ENCODE results near the gene CIDEB. TPM values are rescaled to one million over a fixed set of nuclear protein-coding genes. Genes with fewer than 3 reads are reported as not detected.

Gene CIDEB
- total and polyA plus RNA-seq, 10 of the 15 experiments (the other 5 are each of a cell fraction or from before 2014, with no cell fraction given), result 0.34 to 6.3 (median 3.2) TPM

DNA sequence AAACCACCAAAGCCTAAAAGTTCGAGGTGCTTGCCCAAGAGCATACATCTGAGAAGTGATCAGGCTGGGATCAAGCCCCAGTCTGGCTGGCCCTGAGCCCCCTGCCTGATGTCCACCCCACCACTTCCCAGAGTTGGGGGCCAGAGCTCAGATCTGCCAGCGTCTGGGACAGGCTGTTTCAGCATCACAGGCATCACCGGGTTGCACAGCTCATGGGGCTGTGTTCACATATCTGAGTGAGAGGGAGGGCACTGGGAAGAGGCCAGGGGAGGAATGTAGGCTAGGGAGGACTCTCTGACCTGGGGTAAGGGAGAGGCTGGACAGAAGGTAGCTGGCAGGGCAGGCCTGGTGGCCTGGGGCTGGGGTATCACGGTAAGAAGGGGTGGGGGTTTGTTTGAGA, 50.8 kb downstream of the CIDEB start:
- ATAC-seq (no peak), FAIRE-seq (no peak), DNase-seq (ENCODE audit: low read depth, low spot score) (no peak)
- SMC1A ChIA-PET (ENCODE audit: uncharacterized antibody, unreplicated experiment), result interaction anchor here (0.8 kb wide), 1 partner anchor 17 kb away, joined by 3 read pairs; no protein-coding TSS in a partner anchor
- H3K4me3 ChIP-seq, result no peak overlapping the region
- H4K20me1 ChIP-seq (ENCODE audit: control insufficient read depth, insufficient read depth), result no peaks in the 10 kb centered on the region
- no peaks in the 10 kb centered on the region for H3K79me2 ChIP-seq (ENCODE audit: control insufficient read depth, insufficient read depth, low read length)
- intact Hi-C loops (cut with micrococcal nuclease; ENCODE audit: unreplicated experiment) (no loop called here), in situ Hi-C loops (cut with MboI) (no loop called here)
- peaks cover 0 to 3% of the 10 kb centered on the region in 2 experiments; a peak in 2 of 4 replicates for H3K36me3 ChIP-seq (ENCODE audit: control insufficient read depth in 2 of 2, insufficient read depth in 2 of 2, low read length in 1 of 2)
- RAD21 ChIA-PET (ENCODE audit: unreplicated experiment), result no interaction called here
- WGBS (ENCODE audit: insufficient coverage, insufficient replicate concordance, low lambda C conversion rate, missing lambda C conversion rate), result 64% methylated on average over 4 of the region's 4 CpGs
- BruUV-seq (replicated peaks), result no TSS peak
- H3K27ac ChIP-seq (ENCODE audit: control insufficient read depth, insufficient read depth), result no peak overlapping the region
- H3K4me1 ChIP-seq (ENCODE audit: control insufficient read depth, insufficient read depth, low read length), result no peaks in the 10 kb centered on the region
- H2AFZ ChIP-seq (ENCODE audit: control insufficient read depth, low read depth, low read length), result no peak overlapping the region
- H3K9me3 ChIP-seq (replicated peaks; ENCODE audit: control insufficient read depth, insufficient read depth, low read length), result no peaks in the 10 kb centered on the region
- no peak overlapping the region for H3K9ac ChIP-seq (ENCODE audit: control insufficient read depth, insufficient read depth, low read length)
- H3K27me3 ChIP-seq (replicated peaks in 1 of 2; ENCODE audit: control insufficient read depth in 2 of 2, insufficient read depth in 2 of 2, low read length in 1 of 2), result no peaks in the 10 kb centered on the region
- no peak overlapping the region for H3K4me2 ChIP-seq (ENCODE audit: control insufficient read depth, insufficient read depth)
- CTCF ChIA-PET, result interaction anchor here (1.8 kb wide), 1 partner anchor 13 kb away, joined by 8 read pairs; no protein-coding TSS in a partner anchor
- TF ChIP-seq, protein P1, sequence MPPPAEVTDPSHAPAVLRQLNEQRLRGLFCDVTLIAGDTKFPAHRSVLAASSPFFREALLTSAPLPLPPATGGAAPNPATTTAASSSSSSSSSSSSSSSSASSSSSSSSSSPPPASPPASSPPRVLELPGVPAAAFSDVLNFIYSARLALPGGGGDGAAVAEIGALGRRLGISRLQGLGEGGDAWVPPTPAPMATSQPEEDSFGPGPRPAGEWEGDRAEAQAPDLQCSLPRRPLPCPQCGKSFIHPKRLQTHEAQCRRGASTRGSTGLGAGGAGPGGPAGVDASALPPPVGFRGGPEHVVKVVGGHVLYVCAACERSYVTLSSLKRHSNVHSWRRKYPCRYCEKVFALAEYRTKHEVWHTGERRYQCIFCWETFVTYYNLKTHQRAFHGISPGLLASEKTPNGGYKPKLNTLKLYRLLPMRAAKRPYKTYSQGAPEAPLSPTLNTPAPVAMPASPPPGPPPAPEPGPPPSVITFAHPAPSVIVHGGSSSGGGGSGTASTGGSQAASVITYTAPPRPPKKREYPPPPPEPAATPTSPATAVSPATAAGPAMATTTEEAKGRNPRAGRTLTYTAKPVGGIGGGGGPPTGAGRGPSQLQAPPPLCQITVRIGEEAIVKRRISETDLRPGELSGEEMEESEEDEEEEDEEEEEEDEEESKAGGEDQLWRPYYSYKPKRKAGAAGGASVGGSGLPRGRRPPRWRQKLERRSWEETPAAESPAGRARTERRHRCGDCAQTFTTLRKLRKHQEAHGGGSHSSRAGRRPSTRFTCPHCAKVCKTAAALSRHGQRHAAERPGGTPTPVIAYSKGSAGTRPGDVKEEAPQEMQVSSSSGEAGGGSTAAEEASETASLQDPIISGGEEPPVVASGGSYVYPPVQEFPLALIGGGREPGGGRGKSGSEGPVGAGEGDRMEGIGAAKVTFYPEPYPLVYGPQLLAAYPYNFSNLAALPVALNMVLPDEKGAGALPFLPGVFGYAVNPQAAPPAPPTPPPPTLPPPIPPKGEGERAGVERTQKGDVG (CRISPR knock-in tag; IDR thresholded peaks at IDR 0.05), result no peak
- TF ChIP-seq MYC (IDR thresholded peaks at IDR 0.05; ENCODE audit: insufficient read depth, insufficient read length, insufficient replicate concordance, low read length, severe bottlenecking) (no peak), MTA2 (IDR thresholded peaks at IDR 0.05; ENCODE audit: low read depth) (no peak), IRF3 (IDR thresholded peaks at IDR 0.05) (no peak), BCL3 (IDR thresholded peaks at IDR 0.05; ENCODE audit: borderline replicate concordance, insufficient read depth, low read depth, low read length, poor library complexity, severe bottlenecking) (no peak), MAX (IDR thresholded peaks at IDR 0.05; ENCODE audit: low read depth, low read length) (no peak), KLF5 (IDR thresholded peaks at IDR 0.05; ENCODE audit: partially characterized antibody) (no peak), ZNF274 (IDR thresholded peaks at IDR 0.05; ENCODE audit: insufficient read depth, insufficient read length) (no peak), TARDBP (IDR thresholded peaks at IDR 0.05; ENCODE audit: borderline replicate concordance) (no peak), SIN3A (IDR thresholded peaks at IDR 0.05; ENCODE audit: low read depth, low read length) (no peak), POLR2AphosphoS5 (IDR thresholded peaks at IDR 0.05; ENCODE audit: low read length) (no peak), ATF7 (IDR thresholded peaks at IDR 0.05; ENCODE audit: low read depth) (no peak), STAT3 (IDR thresholded peaks at IDR 0.05; ENCODE audit: low read depth, low read length) (no peak), MYB (IDR thresholded peaks at IDR 0.05; ENCODE audit: borderline replicate concordance, low read depth, low read length) (no peak), ZBTB11 (CRISPR knock-in tag; IDR thresholded peaks at IDR 0.05) (no peak)
- POLR2A ChIA-PET, result interaction anchor here (0.5 to 0.9 kb wide), 2 partner anchors 14 to 65 kb away, joined by 3 to 5 read pairs; partner anchors contain the start of gene RABGGTA
